HepG2 (cell line): ENCODE data around the gene MMP24OS. TPM values are rescaled to one million over a fixed set of nuclear protein-coding genes. Genes with fewer than 3 reads are reported as not detected.

Source experiments
- CREM ChIP-seq, 2 experiments: sonication (generic) in 1 of 2; formaldehyde crosslinking in 1 of 2; IDR thresholded peaks; 2 replicates each; pipeline versions ENCODE4 v1.4.0 to v1.6.1; 2016 to 2020; ENCODE audit warnings: antibody characterized with exemption in 1 of 2, mild to moderate bottlenecking in 1 of 2, missing genetic modification reagents in 1 of 2
- EP300 ChIP-seq, 3 experiments: sonication (generic) in 1 of 3; formaldehyde crosslinking in 1 of 3; IDR thresholded peaks; 2 replicates each; pipeline versions ENCODE4 v1.5.1 to v1.6.1; 2011 to 2020; ENCODE audit warnings: low read depth in 2 of 3, low read length in 2 of 3, borderline replicate concordance in 1 of 3, improper control_type of control experiment in 1 of 3, mild to moderate bottlenecking in 1 of 3, missing genetic modification reagents in 1 of 3, moderate library complexity in 1 of 3
- HCFC1 ChIP-seq: fragments of 150-350 bp; IDR thresholded peaks from 2 replicates; pipeline ENCODE4 v1.6.1; 2014; ENCODE audit warnings: low read depth, low read length
- HOXA3 ChIP-seq: sonication (generic); formaldehyde crosslinking; IDR thresholded peaks from 2 replicates; pipeline ENCODE4 v1.5.0; 2020; ENCODE audit warnings: missing genetic modification reagents
- MAFG ChIP-seq: sonication (generic); formaldehyde crosslinking; IDR thresholded peaks from 2 replicates; pipeline ENCODE4 v1.5.1; 2020; ENCODE audit warnings: mild to moderate bottlenecking, missing genetic modification reagents
- MED1 ChIP-seq: sonication (generic); formaldehyde crosslinking; IDR thresholded peaks from 2 replicates; pipeline ENCODE4 v1.4.0; 2020; ENCODE audit warnings: missing genetic modification reagents
- MTF1 ChIP-seq: sonication (generic); formaldehyde crosslinking; IDR thresholded peaks from 2 replicates; pipeline ENCODE4 v1.5.0; 2020; ENCODE audit warnings: missing genetic modification reagents
- NRL ChIP-seq: sonication (generic); formaldehyde crosslinking; IDR thresholded peaks from 2 replicates; pipeline ENCODE4 v1.5.0; 2020; ENCODE audit warnings: missing genetic modification reagents, mild to moderate bottlenecking, moderate library complexity, borderline replicate concordance
- RBM22 ChIP-seq: fragments of 200-400 bp; formaldehyde crosslinking; optimal IDR thresholded peaks from 2 replicates; pipeline ENCODE3; 2017; ENCODE audit warnings: mild to moderate bottlenecking, low read length, moderate library complexity
- RFX5 ChIP-seq: IDR thresholded peaks from 2 replicates; pipeline ENCODE4 v1.6.1; 2011; ENCODE audit warnings: low read depth, low read length, improper control_type of control experiment
- RFXANK ChIP-seq: IDR thresholded peaks from 2 replicates; pipeline ENCODE4 v1.6.1; 2016
- SNRNP70 ChIP-seq: fragments of 200-400 bp; formaldehyde crosslinking; IDR thresholded peaks from 2 replicates; pipeline ENCODE4 v1.6.1; 2017; ENCODE audit warnings: mild to moderate bottlenecking, low read depth, low read length, moderate library complexity
- ZC3H13 ChIP-seq: sonication (generic); formaldehyde crosslinking; IDR thresholded peaks from 2 replicates; pipeline ENCODE4 v1.8.1; 2023; ENCODE audit warnings: mild to moderate bottlenecking, missing genetic modification reagents, moderate library complexity
- ZFP36L1 ChIP-seq: sonication (generic); formaldehyde crosslinking; IDR thresholded peaks from 2 replicates; pipeline ENCODE4 v1.8.0; 2022; ENCODE audit warnings: mild to moderate bottlenecking, missing genetic modification reagents, moderate library complexity
- ZNF44 ChIP-seq: sonication (generic); formaldehyde crosslinking; IDR thresholded peaks from 2 replicates; pipeline ENCODE4 v1.5.1; 2020; ENCODE audit warnings: mild to moderate bottlenecking, missing genetic modification reagents
- polyA plus RNA-seq, 8 experiments: library from polyadenylated mRNA; depleted of rRNA in 3 of 8; stranded (reverse) in 7 of 8; unstranded in 1 of 8; fragments of >200 nt; fragmentation: Illumina TruSeq in 4 of 8; extraction: Trizol in 4 of 8; gene quantifications; 2 replicates each; pipeline versions ENCODE4 v1.2.1 to v1.2.3, GENCODE V29; 2011 to 2016; ENCODE audit warnings: low read depth in 4 of 8, missing spikeins in 1 of 8, mixed read lengths in 1 of 8; ENCODE audit not compliant: insufficient read depth in 1 of 8
- total RNA-seq, 5 experiments: library from RNA; depleted of rRNA; stranded (reverse); fragments of >200 nt; fragmentation: Illumina TruSeq; extraction: Trizol; gene quantifications; 2 replicates each; pipeline ENCODE4 v1.2.3, GENCODE V29; 2016; ENCODE audit warnings: low read depth in 1 of 5
- TF ChIP-seq, protein P1 (sequence below): sonication (generic); formaldehyde crosslinking; IDR thresholded peaks from 2 replicates; pipeline ENCODE4 v1.8.0; 2023; ENCODE audit warnings: mild to moderate bottlenecking, missing genetic modification reagents
- TF ChIP-seq, protein P2 (sequence below): sonication (generic); formaldehyde crosslinking; IDR thresholded peaks from 2 replicates; pipeline ENCODE4 v1.9.0; 2022; ENCODE audit warnings: missing genetic modification reagents, mild to moderate bottlenecking, borderline replicate concordance
- TF ChIP-seq, protein P3 (sequence below): sonication (generic); formaldehyde crosslinking; IDR thresholded peaks from 2 replicates; pipeline ENCODE4 v1.4.0; 2020; ENCODE audit warnings: missing genetic modification reagents
- TF ChIP-seq, protein P4 (sequence below): sonication (generic); formaldehyde crosslinking; IDR thresholded peaks from 2 replicates; pipeline ENCODE4 v1.4.0; 2020; ENCODE audit warnings: mild to moderate bottlenecking, missing genetic modification reagents, borderline replicate concordance
- TF ChIP-seq, protein P5 (sequence below): sonication (generic); formaldehyde crosslinking; IDR thresholded peaks from 2 replicates; pipeline ENCODE4 v1.4.0; 2020; ENCODE audit warnings: mild to moderate bottlenecking, missing genetic modification reagents

MMP24OS gene
- total and polyA plus RNA-seq, 2 of the 13 experiments (the other 11 are each of a cell fraction or from before 2014, with no cell fraction given): 6.0 to 8.5 TPM

DNA sequence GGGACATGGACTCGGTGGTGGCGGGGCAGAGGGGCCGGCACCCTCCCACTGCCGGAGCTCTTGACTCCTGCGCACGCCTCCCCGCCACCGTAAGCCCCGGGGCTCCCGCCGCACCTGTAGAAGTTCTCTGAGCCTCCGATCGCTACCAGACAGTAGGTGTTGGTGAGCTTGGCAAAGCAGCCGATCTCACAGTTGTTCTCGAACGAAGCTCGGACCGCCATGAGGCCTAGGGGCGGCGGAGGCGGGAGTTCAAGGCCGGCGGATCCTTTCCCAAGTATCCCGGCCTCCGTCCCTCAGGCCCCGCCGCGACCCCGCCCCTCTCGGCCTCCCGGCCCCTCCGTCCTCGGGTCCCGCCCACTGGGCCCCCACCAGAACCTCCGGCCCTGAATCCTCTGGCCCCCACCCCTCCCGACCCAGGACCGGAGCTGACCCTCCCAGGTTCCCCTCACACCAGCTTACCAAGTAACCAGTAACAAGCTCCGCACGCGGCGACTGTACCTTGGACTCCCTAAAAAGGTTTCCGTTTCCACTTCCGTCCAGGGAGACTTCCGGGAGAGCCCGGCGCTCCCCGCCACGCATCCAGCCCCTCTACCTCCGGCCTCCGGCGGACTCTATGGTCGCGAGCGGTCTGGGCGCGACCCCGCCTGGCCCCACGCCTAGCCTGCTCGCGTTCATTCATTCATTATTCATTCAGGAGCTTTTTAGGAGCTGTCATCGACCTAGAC, 6.5 kb upstream of the MMP24OS start, which contains the start of gene EIF6 (continued):
- TF ChIP-seq HCFC1: peak; percentile 70
- peak; percentile 64 for TF ChIP-seq RBM22
- peak; percentile 43 to 59; a peak in 3 of 4 replicates for TF ChIP-seq EP300 (IDR thresholded peaks at IDR 0.05; ENCODE audit: low read depth in 2 of 2, low read length in 2 of 2)
- peak; percentile 55 for TF ChIP-seq EP300 (CRISPR knock-in tag; IDR thresholded peaks at IDR 0.05; ENCODE audit: borderline replicate concordance)
- no peak for TF ChIP-seq MTF1 (CRISPR knock-in tag)
- 0 out of 2 replicates have a peak, but pooled peaks have one; percentile 65 for TF ChIP-seq ZNF44 (CRISPR knock-in tag)
- TF ChIP-seq RFXANK (CRISPR knock-in tag): no peak
- TF ChIP-seq, protein P1, sequence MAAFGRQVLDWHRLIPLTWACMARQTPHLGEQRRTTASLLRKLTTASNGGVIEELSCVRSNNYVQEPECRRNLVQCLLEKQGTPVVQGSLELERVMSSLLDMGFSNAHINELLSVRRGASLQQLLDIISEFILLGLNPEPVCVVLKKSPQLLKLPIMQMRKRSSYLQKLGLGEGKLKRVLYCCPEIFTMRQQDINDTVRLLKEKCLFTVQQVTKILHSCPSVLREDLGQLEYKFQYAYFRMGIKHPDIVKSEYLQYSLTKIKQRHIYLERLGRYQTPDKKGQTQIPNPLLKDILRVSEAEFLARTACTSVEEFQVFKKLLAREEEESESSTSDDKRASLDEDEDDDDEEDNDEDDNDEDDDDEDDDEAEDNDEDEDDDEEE (CRISPR knock-in tag): peak; percentile 93
- TF ChIP-seq RFX5: no peak
- peak; percentile 53; the same call in 1 of the 2 replicates for TF ChIP-seq NRL (CRISPR knock-in tag)
- TF ChIP-seq CREM (IDR thresholded peaks at IDR 0.05): peak; percentile 79
- no peak for TF ChIP-seq CREM (CRISPR knock-in tag; IDR thresholded peaks at IDR 0.05)
- TF ChIP-seq ZFP36L1 (CRISPR knock-in tag): peak; percentile 77; the same call in 1 of the 2 replicates
- peak; percentile 92 for TF ChIP-seq MED1 (CRISPR knock-in tag)
- TF ChIP-seq, protein P2, sequence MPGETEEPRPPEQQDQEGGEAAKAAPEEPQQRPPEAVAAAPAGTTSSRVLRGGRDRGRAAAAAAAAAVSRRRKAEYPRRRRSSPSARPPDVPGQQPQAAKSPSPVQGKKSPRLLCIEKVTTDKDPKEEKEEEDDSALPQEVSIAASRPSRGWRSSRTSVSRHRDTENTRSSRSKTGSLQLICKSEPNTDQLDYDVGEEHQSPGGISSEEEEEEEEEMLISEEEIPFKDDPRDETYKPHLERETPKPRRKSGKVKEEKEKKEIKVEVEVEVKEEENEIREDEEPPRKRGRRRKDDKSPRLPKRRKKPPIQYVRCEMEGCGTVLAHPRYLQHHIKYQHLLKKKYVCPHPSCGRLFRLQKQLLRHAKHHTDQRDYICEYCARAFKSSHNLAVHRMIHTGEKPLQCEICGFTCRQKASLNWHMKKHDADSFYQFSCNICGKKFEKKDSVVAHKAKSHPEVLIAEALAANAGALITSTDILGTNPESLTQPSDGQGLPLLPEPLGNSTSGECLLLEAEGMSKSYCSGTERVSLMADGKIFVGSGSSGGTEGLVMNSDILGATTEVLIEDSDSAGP (CRISPR knock-in tag): peak; percentile 92; the same call in 1 of the 2 replicates
- TF ChIP-seq, protein P3, sequence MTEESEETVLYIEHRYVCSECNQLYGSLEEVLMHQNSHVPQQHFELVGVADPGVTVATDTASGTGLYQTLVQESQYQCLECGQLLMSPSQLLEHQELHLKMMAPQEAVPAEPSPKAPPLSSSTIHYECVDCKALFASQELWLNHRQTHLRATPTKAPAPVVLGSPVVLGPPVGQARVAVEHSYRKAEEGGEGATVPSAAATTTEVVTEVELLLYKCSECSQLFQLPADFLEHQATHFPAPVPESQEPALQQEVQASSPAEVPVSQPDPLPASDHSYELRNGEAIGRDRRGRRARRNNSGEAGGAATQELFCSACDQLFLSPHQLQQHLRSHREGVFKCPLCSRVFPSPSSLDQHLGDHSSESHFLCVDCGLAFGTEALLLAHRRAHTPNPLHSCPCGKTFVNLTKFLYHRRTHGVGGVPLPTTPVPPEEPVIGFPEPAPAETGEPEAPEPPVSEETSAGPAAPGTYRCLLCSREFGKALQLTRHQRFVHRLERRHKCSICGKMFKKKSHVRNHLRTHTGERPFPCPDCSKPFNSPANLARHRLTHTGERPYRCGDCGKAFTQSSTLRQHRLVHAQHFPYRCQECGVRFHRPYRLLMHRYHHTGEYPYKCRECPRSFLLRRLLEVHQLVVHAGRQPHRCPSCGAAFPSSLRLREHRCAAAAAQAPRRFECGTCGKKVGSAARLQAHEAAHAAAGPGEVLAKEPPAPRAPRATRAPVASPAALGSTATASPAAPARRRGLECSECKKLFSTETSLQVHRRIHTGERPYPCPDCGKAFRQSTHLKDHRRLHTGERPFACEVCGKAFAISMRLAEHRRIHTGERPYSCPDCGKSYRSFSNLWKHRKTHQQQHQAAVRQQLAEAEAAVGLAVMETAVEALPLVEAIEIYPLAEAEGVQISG (CRISPR knock-in tag): peak; percentile 98
- TF ChIP-seq MAFG: 0 out of 2 replicates have a peak, but pooled peaks have one; percentile 72
- TF ChIP-seq, protein P4, sequence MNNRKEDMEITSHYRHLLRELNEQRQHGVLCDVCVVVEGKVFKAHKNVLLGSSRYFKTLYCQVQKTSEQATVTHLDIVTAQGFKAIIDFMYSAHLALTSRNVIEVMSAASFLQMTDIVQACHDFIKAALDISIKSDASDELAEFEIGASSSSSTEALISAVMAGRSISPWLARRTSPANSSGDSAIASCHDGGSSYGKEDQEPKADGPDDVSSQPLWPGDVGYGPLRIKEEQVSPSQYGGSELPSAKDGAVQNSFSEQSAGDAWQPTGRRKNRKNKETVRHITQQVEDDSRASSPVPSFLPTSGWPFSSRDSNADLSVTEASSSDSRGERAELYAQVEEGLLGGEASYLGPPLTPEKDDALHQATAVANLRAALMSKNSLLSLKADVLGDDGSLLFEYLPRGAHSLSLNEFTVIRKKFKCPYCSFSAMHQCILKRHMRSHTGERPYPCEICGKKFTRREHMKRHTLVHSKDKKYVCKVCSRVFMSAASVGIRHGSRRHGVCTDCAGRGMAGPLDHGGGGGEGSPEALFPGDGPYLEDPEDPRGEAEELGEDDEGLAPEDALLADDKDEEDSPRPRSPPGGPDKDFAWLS (CRISPR knock-in tag): no peak
- TF ChIP-seq SNRNP70: no peak
- TF ChIP-seq ZC3H13 (CRISPR knock-in tag): peak; percentile 33; the same call in 1 of the 2 replicates
- TF ChIP-seq, protein P5, sequence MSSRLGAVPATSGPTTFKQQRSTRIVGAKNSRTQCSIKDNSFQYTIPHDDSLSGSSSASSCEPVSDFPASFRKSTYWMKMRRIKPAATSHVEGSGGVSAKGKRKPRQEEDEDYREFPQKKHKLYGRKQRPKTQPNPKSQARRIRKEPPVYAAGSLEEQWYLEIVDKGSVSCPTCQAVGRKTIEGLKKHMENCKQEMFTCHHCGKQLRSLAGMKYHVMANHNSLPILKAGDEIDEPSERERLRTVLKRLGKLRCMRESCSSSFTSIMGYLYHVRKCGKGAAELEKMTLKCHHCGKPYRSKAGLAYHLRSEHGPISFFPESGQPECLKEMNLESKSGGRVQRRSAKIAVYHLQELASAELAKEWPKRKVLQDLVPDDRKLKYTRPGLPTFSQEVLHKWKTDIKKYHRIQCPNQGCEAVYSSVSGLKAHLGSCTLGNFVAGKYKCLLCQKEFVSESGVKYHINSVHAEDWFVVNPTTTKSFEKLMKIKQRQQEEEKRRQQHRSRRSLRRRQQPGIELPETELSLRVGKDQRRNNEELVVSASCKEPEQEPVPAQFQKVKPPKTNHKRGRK (CRISPR knock-in tag): no peak
- peak; percentile 83 for TF ChIP-seq HOXA3 (CRISPR knock-in tag)
